HG03066 (cell line): ENCODE data around the gene FBXW2.
"Not testable (repeated sequence)": the region's sequence is repeated elsewhere in the genome, so short reads cannot be mapped to it uniquely, and the experiment has no call there.

Experiments
- ATAC-seq: cut with Tn5 transposase; IDR thresholded peaks from one replicate; pipeline ENCODE4 v1.9.1; 2021; ENCODE audit warnings: low read depth; ENCODE audit not compliant: unreplicated experiment

FBXW2 gene

GRCh38 chr9:120746366-120746765 is 46.9 kb downstream of the FBXW2 start:
- ATAC-seq, result not testable (repeated sequence)

GRCh38 chr9:120745278-120745677 is 47.9 kb downstream of the FBXW2 start:
- no peak for ATAC-seq

- no peak for ATAC-seq
Observed at GRCh38 chr9:120742951-120743416, 50.2 kb downstream of the FBXW2 start.

DNA sequence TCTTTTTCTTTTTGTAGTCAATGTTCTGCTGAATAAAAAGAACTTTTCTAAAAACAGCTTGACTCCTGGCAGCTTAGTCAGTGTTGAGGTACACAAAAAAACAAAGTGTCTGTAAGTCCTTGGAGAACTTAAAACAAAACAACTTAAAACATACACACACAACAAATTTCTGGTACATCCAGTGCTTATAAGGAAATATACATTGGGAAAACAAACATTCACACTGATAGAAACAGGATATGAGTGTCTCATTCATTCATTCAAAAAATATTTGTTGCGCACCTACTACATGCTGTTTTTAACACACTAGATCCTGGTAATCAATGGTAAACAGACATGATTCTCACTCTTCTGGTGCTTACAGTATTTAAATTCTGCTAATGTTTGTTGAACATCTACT is 51.5 kb downstream of the FBXW2 start:
- no peak for ATAC-seq

- ATAC-seq, result no peak
Observed at GRCh38 chr9:120741191-120741590, 52.0 kb downstream of the FBXW2 start.

GRCh38 chr9:120740132-120740531 is 53.1 kb downstream of the FBXW2 start:
- no peak for ATAC-seq

GRCh38 chr9:120737416-120738165 is 55.6 kb downstream of the FBXW2 start:
- no peak for ATAC-seq

- ATAC-seq, result no peak
Observed at GRCh38 chr9:120736881-120737280, 56.3 kb downstream of the FBXW2 start.

DNA sequence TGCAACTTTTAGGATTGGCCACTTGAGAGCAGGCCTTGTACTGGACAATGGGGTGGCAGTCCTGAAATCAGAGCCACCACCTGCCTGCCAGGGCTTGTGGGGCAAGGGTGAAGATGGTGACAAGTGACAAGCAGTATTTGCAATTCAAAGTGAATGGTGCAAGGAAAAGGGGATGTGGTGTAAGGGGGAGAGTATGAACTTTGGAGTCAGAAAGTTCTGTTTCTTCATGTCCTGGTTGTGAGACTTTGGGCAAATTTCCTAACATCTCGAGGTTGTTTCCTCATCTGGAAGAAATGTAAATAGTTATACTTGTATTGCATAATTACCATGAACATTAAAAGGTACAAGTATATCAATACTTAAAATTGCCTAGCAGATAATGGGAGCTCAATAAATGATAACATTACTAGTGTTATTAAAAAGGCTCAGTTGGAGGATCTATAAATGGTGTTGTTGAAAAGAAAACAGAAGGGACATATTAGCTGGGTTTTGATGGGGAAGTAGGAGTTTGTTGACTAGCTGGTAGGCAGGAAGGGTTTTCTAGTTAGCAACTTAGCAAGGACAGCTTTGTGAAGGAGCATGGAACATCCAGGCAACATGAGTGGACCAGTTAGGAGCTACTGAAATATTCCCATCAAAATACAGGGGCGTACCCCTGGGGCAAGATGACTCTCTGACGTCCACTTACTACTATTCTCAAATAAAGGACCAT is 57.6 kb downstream of the FBXW2 start:
- ATAC-seq, result no peak

DNA sequence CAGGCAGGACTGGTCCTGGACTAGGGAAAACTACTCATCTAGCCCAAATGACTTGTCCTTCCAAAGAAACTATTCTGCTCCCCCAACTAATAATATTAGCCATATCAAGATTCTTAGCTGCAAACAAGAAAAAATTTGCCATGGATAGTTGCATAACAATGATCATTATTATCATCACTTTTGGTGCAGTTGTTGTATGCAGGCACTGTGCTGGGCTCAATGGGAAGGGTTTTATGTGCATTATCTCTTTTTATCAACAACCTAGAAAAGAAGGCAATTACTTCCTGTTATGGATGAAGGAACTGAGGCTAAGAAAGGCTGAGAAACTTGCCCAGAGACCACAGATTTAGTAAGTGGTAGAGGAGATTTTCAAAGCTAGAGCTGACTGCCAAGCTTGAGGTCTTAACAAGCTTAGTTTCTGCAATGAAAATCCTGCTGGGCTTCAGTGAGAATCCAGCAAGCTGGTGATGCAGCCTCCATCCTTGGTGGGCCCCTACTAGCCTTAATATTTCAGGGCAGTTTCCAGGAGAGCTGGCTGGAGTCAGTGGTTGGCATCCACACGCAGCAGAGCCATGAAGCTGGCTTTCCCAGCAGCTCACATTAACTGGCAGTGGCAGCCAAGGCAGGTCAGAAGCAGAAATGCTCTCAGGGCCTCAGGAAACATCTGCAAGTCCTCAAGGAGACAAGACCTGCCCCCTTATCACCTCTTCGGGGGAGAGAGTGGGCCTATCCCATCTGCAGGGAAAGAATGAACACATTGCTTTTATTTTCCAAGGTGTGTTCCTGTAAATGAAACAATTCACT is 58.4 kb downstream of the FBXW2 start:
- ATAC-seq, result no peak

DNA sequence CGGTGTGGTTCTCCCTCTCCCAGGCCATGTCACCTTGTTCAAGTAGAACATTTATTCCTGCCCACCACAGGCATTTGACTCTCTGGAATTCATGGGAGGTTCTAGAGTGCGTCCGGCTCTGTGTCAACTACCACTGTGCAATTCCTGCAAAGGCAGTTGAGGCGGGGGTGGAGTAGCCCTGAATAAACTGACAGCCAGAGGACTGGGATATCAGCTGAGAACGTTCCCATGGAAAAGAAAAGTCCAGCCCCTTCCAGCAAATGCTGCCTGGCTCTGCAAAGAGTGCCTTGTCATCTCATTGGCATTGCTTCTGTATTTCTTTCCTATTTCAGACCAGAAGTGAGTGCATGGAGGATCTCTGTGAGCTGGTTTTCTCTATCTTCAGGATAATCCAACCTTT is 60.0 kb downstream of the FBXW2 start:
- no peak for ATAC-seq

- ATAC-seq, result no peak
Observed at GRCh38 chr9:120730654-120731514, 62.3 kb downstream of the FBXW2 start.

DNA sequence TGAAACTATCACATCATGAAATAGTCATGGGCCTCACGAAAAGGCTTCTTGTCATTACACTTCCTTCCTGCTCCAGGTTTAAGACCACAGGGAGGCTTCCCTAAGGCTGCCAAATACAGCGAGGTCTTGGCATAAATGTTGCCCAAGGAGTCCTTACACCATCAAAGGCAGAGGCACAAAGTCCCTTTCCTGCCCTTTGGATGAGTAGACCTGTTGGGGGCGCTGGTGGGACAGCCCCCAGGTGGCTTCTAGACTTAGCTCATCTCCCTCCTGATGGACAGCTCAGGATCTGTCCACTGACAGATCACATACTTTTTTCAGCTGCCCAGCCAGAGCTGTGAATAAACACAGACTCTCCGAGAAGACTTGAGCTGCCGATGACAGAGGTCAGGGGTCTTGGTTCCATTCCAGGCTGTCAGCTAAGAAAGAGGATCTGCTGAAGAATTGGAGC is 63.4 kb downstream of the FBXW2 start:
- no peak for ATAC-seq

GRCh38 chr9:120726484-120726883 is 66.7 kb downstream of the FBXW2 start:
- no peak for ATAC-seq

GRCh38 chr9:120725907-120726306 is 67.3 kb downstream of the FBXW2 start:
- no peak for ATAC-seq

DNA sequence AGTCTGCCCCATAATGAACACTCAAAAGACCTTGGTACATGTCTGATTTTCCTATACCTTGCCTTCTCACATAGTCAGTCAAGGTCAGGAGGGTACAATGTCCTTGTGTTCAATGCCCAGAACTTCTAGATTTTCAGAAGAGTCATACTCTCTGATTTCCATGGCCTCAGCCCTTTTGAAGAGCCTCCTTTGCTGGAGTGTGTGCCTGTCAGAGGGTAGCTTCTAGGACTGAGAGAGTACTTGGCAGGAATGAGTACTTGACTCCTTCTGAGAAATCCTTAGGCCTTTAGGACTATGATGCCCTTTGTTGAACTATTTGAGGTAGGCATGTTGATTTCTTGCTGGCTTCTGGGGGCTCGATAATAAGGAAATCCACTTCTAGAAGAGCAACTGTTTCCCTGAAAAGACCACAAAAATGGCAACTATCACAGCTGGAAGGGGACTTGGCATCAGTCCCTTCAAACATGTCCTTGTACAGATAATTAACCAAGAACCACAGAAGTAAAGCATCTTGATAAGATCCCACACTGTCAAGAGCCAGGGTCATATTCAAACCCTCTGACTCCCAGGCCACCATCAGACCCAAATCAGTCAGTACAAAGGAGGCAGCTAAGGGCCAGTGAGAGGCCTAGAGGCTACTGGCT is 68.3 kb downstream of the FBXW2 start:
- ATAC-seq, result no peak

- no peak for ATAC-seq
Observed at GRCh38 chr9:120723565-120723964, 69.7 kb downstream of the FBXW2 start.

DNA sequence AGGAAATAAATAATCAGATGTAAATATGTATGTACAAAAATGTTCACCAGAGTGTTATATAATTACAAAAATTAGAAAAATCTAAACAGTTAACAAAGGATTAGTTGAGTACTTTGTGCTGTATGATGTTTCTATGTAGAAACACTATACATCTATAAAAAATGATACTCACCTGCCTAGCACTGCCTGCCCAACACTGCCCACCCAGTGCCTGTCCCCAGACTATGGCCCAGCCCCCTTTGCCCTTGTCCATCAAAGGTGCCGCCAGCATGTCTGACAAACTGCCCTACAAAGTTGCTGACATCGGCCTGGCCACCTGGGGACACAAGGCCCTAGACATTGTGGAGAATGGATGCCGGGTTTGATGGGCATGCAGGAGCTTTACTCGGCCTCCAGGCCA is 72.8 kb downstream of the FBXW2 start:
- ATAC-seq, result no peak

DNA sequence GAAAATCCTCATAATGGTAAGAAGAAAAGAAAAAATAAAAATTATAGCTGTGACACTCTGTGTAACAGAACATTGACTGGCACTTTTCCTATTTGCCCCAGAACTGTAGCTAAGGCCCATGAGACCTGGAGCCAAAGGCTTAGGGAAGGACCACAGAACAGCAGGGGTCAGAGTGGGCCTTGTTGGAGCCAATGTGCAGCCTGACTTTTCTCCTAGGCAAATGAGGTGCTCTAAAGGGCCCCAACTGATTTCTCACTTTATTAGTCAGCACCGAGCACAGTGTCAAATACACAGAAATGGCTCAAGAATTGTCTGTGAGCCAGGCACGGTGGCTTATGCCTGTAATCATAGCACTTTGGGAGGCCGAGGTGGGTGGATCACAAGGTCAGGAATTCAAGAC is 74.9 kb downstream of the FBXW2 start:
- no peak for ATAC-seq

- ATAC-seq, result no peak
Observed at GRCh38 chr9:120717176-120717575, 76.0 kb downstream of the FBXW2 start.
